ENCODE results near the gene VAC14.

Gene VAC14

DNA sequence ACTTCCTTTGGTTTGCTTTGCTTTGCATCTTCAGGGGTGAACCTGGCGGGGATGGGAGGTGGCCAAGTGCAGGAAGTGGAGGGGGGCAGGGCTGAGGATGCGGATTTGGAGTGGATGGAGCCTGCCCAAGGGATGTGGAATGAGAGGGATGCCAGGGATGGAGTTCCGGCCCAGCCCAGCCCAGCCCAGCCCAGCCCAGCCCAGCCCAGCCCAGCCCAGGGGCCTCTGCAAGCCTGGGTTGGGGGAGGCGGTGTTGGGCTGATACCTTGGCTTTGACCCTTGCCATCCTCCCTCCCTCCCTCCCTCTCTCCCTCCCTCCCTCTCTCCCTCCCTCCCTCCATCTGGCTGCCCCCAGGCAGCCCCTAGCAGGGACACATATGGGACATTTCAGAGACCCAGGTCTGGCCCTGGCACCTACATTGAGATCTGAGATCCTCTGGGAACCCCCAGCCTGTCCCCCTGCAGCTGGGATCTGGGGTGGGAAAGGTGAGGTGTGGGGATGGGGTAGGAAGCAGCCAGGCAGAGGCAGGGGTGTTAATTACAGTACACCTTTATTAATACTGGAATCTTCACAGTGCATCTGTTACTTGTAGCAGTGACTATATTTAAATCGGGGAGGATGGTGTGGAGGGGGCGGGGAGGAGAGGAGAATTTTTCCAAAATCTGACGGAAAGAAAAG, 140.1 kb downstream of the VAC14 start:
- Histone ChIP-seq H3K27ac (ENCODE audit: insufficient read depth, low read depth, low read length, poor library complexity, severe bottlenecking) (no peak overlapping the region), H3K4me1 (ENCODE audit: control insufficient read depth, insufficient read depth, low read length) (no peaks in the 10 kb centered on the region), H3K9me3 (ENCODE audit: control insufficient read depth, low read length) (no peaks in the 10 kb centered on the region), H3K36me3 (ENCODE audit: control insufficient read depth, insufficient read depth, low read length) (peaks cover 1% of the 10 kb centered on the region), H3K27me3 (ENCODE audit: control insufficient read depth, insufficient read depth, low read length, poor library complexity, severe bottlenecking) (no peaks in the 10 kb centered on the region), H3K4me3 (ENCODE audit: insufficient read depth, low read depth, low read length) (no peak overlapping the region)
- WGBS, 2 experiments, result 80 to 91% methylated on average over 3 to 5 of the region's 7 CpGs

DNA sequence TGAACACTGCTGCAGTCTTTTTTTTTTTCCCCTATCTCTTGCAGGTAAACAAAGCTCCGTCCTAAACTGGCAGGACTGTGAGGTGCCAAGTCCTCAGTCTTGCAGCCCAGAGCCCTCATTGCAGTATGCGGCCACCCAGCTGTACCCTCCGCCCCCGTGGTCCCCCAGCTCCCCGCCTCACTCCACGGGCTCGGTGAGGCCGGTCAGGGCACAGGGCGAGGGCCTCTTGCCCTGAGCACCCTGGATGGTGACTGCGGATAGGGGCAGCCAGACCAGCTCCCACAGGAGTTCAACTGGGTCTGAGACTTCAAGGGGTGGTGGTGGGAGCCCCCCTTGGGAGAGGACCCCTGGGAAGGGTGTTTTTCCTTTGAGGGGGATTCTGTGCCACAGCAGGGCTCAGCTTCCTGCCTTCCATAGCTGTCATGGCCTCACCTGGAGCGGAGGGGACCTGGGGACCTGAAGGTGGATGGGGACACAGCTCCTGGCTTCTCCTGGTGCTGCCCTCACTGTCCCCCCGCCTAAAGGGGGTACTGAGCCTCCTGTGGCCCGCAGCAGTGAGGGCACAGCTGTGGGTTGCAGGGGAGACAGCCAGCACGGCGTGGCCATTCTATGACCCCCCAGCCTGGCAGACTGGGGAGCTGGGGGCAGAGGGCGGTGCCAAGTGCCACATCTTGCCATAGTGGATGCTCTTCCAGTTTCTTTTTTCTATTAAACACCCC, 140.8 kb downstream of the VAC14 start:
- 91 to 93% methylated on average over 16 of the region's 16 CpGs for WGBS, 2 experiments
- Histone ChIP-seq H3K27me3 (ENCODE audit: control insufficient read depth, insufficient read depth, low read length, poor library complexity, severe bottlenecking) (no peaks in the 10 kb centered on the region), H3K27ac (ENCODE audit: insufficient read depth, low read depth, low read length, poor library complexity, severe bottlenecking) (no peak overlapping the region)

DNA sequence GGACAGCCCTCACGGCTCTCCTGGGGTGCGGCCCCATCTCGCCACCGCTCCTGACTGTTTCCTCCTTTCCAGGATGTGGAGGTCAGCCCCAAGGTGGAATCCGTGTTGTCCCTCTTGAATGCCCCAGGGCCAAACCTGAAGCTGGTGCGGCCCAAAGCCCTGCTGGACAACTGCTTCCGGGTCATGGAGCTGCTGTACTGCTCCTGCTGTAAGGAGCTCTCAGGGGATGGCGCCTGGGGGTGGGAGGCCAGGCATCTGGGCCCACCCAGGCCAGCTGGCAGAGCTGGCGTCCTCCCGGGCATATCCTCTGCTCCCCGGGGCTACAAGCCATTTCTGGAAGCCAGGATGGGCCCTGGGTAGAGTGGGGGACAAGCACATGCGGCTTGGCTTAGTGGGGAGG, 141.4 kb downstream of the VAC14 start:
- H3K4me3 ChIP-seq (ENCODE audit: insufficient read depth, low read depth, low read length), result no peak overlapping the region
- H3K27ac ChIP-seq (ENCODE audit: insufficient read depth, low read depth, low read length, poor library complexity, severe bottlenecking), result no peak overlapping the region
- 93 to 96% methylated on average over 12 of the region's 12 CpGs for WGBS, 2 experiments

More for the DNA sequence above, 140.8 kb downstream of the VAC14 start:
- Histone ChIP-seq H3K4me3 (ENCODE audit: insufficient read depth, low read depth, low read length) (no peak overlapping the region), H3K36me3 (ENCODE audit: control insufficient read depth, insufficient read depth, low read length) (no peaks in the 10 kb centered on the region), H3K4me1 (ENCODE audit: control insufficient read depth, insufficient read depth, low read length) (no peaks in the 10 kb centered on the region), H3K9me3 (ENCODE audit: control insufficient read depth, low read length) (no peaks in the 10 kb centered on the region)

DNA sequence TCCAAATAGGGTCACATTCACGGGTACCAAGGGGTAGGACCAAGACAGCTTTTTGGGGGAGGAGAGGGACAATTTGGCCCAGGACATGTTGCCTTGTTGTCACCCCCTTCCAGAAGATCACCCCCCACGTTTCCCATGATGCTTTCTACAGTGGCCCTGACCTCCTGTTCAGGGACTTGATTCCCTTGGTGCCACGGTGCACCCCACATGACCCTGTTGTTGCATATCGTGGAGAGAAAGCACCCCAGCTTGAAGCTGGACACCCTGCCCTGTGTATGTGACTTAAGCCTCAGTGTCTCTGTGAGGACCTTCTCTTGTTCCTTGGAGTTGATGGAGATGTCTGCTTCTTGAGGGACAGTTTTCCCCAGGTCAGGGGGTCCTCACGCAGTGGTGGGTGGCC, 142.0 kb downstream of the VAC14 start:
- H3K36me3 ChIP-seq (ENCODE audit: control insufficient read depth, insufficient read depth, low read length), result no peaks in the 10 kb centered on the region
- no peak overlapping the region for H3K4me3 ChIP-seq (ENCODE audit: insufficient read depth, low read depth, low read length)
- no peaks in the 10 kb centered on the region for H3K4me1 ChIP-seq (ENCODE audit: control insufficient read depth, insufficient read depth, low read length)
- WGBS, 2 experiments, result 89 to 94% methylated on average over 5 of the region's 5 CpGs
- H3K9me3 ChIP-seq (ENCODE audit: control insufficient read depth, low read length), result no peaks in the 10 kb centered on the region
- H3K27me3 ChIP-seq (ENCODE audit: control insufficient read depth, insufficient read depth, low read length, poor library complexity, severe bottlenecking), result no peaks in the 10 kb centered on the region
- no peak overlapping the region for H3K27ac ChIP-seq (ENCODE audit: insufficient read depth, low read depth, low read length, poor library complexity, severe bottlenecking)

More for the DNA sequence above, 141.4 kb downstream of the VAC14 start:
- no peaks in the 10 kb centered on the region for H3K36me3 ChIP-seq (ENCODE audit: control insufficient read depth, insufficient read depth, low read length)
- no peaks in the 10 kb centered on the region for H3K4me1 ChIP-seq (ENCODE audit: control insufficient read depth, insufficient read depth, low read length)
- H3K27me3 ChIP-seq (ENCODE audit: control insufficient read depth, insufficient read depth, low read length, poor library complexity, severe bottlenecking), result no peaks in the 10 kb centered on the region
- no peaks in the 10 kb centered on the region for H3K9me3 ChIP-seq (ENCODE audit: control insufficient read depth, low read length)

DNA sequence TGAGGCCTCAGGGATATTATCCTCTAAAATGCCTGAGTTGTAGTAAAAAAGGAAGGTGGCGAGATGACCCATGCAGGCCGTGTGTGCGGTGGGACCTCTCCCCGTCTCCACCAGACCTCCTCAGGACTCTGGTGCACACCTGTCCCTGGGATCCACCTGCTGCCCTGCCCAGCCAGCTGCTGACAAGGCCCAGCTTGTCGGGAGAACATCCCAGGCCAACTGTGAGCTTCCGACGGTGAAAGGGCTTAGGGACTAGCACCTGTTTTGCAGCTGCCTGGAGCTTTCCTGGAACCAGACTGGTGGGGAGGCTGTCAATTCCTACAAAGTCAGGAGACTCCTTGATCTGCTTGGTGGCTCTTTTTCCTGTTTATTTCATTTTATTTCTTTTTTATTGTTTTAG, 143.0 kb downstream of the VAC14 start:
- no peaks in the 10 kb centered on the region for H3K36me3 ChIP-seq (ENCODE audit: control insufficient read depth, insufficient read depth, low read length)
- no peaks in the 10 kb centered on the region for H3K27me3 ChIP-seq (ENCODE audit: control insufficient read depth, insufficient read depth, low read length, poor library complexity, severe bottlenecking)
- no peak overlapping the region for H3K27ac ChIP-seq (ENCODE audit: insufficient read depth, low read depth, low read length, poor library complexity, severe bottlenecking)
- no peaks in the 10 kb centered on the region for H3K9me3 ChIP-seq (ENCODE audit: control insufficient read depth, low read length)
- no peaks in the 10 kb centered on the region for H3K4me1 ChIP-seq (ENCODE audit: control insufficient read depth, insufficient read depth, low read length)
- 88 to 90% methylated on average over 7 of the region's 7 CpGs for WGBS, 2 experiments
- no peak overlapping the region for H3K4me3 ChIP-seq (ENCODE audit: insufficient read depth, low read depth, low read length)

DNA sequence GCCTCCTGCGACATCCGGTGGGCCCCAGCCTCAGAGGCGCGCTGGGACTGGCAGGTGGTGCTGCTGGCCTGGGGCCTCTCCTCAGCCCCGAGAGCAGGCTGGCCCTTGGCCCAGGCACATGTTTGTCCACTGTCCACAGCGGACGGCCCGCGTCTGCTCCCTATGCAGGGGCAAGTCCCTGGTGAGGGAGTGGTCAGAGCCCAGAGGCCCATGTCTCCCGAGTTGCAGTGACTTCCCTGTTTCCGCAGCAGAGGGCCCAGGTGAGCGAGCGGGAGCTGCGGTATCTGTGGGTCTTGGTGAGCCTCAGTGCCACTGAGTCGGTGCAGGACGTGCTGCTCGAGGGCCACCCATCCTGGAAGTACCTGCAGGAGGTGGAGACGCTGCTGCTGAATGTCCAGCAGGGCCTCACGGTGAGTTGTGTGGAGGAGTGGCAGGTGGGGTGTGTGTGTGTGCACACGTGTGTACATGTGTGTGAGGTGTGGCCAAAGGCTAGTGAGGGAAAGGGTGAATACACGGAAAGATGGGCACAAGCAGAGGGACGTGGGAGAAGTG, 144.2 kb downstream of the VAC14 start:
- WGBS, 2 experiments, result 83 to 86% methylated on average over 22 of the region's 22 CpGs
- Histone ChIP-seq H3K4me3 (ENCODE audit: insufficient read depth, low read depth, low read length) (no peak overlapping the region), H3K27me3 (ENCODE audit: control insufficient read depth, insufficient read depth, low read length, poor library complexity, severe bottlenecking) (no peaks in the 10 kb centered on the region), H3K27ac (ENCODE audit: insufficient read depth, low read depth, low read length, poor library complexity, severe bottlenecking) (no peak overlapping the region), H3K36me3 (ENCODE audit: control insufficient read depth, insufficient read depth, low read length) (no peaks in the 10 kb centered on the region), H3K9me3 (ENCODE audit: control insufficient read depth, low read length) (no peaks in the 10 kb centered on the region), H3K4me1 (ENCODE audit: control insufficient read depth, insufficient read depth, low read length) (no peaks in the 10 kb centered on the region)

DNA sequence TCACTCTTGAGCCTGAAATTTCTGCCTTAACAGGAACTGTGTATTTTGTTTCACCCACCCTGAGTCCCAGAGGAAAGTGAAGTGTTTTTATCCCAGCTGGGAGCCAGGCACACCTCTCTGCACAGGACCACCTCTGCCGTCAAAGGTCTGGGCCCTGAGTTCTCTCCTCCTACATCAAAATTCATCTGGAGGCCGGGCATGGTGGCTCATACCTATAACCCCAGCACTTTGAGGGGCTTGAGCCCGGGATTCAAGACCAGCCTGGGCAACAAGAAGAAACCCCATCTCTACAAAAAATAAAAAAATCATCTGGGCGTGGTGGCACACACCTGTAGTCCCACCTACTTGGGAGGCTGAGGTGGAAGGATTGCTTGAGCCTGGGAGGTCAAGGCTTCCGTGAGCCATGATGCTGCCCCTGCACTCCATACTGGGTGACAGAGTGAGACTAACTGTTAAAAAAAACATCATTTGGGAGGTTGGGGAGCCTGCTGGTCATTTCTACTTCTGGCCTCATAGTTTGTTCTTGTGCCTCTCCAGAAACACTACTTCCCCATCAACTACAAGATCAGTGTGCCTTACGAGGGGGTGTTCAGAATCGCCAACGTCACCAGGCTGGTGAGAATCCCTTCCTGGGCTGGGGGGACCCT, 144.8 kb downstream of the VAC14 start:
- no peaks in the 10 kb centered on the region for H3K27me3 ChIP-seq (ENCODE audit: control insufficient read depth, insufficient read depth, low read length, poor library complexity, severe bottlenecking)
- no peaks in the 10 kb centered on the region for H3K36me3 ChIP-seq (ENCODE audit: control insufficient read depth, insufficient read depth, low read length)
- H3K27ac ChIP-seq (ENCODE audit: insufficient read depth, low read depth, low read length, poor library complexity, severe bottlenecking), result no peak overlapping the region
- whole genome bisulfite sequencing, 2 experiments, result 88 to 89% methylated on average over 8 of the region's 8 CpGs
- no peak overlapping the region for H3K4me3 ChIP-seq (ENCODE audit: insufficient read depth, low read depth, low read length)
- H3K9me3 ChIP-seq (ENCODE audit: control insufficient read depth, low read length), result no peaks in the 10 kb centered on the region
- H3K4me1 ChIP-seq (ENCODE audit: control insufficient read depth, insufficient read depth, low read length), result no peaks in the 10 kb centered on the region

DNA sequence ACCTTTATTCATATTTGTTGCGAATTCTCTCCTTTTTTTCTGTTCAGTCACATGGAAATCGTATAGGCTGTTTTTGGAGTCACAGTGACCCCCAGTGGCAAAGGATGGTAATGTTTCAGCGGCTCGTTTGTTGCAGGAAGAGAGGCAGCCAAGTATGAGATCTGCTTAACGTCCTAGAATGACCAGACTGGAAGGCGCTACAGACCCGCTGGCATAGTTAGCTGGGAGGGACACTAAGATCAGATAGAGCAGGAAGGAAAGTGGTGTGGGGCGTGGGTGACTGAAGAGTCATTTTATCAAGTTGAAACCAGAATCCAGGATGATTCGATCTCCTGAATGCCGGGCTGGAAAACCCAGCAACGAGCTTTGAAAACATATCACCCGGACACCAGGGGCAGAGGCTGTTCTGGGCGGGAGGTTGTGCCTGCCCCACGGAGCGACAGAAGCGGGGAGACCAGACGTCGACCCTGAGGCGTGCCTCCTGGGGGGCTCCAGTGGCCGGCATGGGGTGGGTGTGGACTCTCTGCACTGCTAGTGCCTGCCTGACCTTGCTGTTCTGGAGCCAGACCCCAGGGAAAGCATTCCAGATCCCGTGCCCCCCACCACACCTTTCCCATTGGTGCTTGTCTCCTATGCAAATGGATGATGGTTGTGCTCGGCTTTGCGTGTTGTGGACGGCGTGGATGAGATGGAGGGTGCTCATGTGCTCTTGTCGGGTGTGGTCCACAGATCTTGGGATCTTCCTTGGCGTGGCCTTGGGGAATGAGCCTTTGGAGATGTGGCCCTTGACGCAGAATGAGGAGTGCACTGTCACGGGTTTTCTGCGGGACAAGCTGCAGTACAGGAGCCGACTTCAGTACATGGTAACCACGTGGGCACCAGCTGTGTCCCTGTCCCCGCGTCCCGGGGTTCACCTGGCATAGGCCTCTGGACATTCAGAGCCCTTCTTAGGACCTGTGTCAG, 146.9 kb downstream of the VAC14 start:
- no peaks in the 10 kb centered on the region for H3K9me3 ChIP-seq (ENCODE audit: control insufficient read depth, low read length)
- H3K36me3 ChIP-seq (ENCODE audit: control insufficient read depth, insufficient read depth, low read length), result no peaks in the 10 kb centered on the region
- H3K4me3 ChIP-seq (ENCODE audit: insufficient read depth, low read depth, low read length), result no peak overlapping the region
- H3K27ac ChIP-seq (ENCODE audit: insufficient read depth, low read depth, low read length, poor library complexity, severe bottlenecking), result no peak overlapping the region
- no peaks in the 10 kb centered on the region for H3K27me3 ChIP-seq (ENCODE audit: control insufficient read depth, insufficient read depth, low read length, poor library complexity, severe bottlenecking)
- 71% methylated on average over 35 of the region's 35 CpGs for WGBS, 2 experiments
- no peaks in the 10 kb centered on the region for H3K4me1 ChIP-seq (ENCODE audit: control insufficient read depth, insufficient read depth, low read length)

DNA sequence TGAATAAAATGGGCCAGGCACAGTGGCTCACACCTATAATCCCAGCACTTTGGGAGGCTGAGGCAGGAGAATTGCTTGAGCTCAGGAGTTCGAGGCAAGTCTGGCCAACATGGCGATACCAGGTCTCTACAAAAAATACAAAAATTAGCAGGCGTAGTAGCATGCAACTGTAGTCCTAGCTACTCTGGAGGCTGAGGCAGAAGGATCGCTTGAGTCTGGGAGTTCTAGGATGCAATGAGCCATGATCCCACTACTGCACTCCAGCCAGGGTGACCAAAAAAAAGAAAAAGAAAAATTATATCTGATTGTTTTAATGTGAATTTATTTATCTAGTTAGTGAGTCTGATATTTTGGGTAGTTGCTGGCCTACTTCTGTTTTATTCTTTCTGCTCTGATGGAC, 147.6 kb downstream of the VAC14 start:
- H3K36me3 ChIP-seq (ENCODE audit: control insufficient read depth, insufficient read depth, low read length), result no peaks in the 10 kb centered on the region
- no peak overlapping the region for H3K4me3 ChIP-seq (ENCODE audit: insufficient read depth, low read depth, low read length)
- no peaks in the 10 kb centered on the region for H3K27me3 ChIP-seq (ENCODE audit: control insufficient read depth, insufficient read depth, low read length, poor library complexity, severe bottlenecking)
- no peaks in the 10 kb centered on the region for H3K9me3 ChIP-seq (ENCODE audit: control insufficient read depth, low read length)
- H3K4me1 ChIP-seq (ENCODE audit: control insufficient read depth, insufficient read depth, low read length), result no peaks in the 10 kb centered on the region
- WGBS, 2 experiments, result 88 to 92% methylated on average over 4 of the region's 4 CpGs
- no peak overlapping the region for H3K27ac ChIP-seq (ENCODE audit: insufficient read depth, low read depth, low read length, poor library complexity, severe bottlenecking)

Data from ectodermal cell (in vitro differentiated cells).